GM12878 (cell line): ENCODE data around the gene DNAH11. TPM values are rescaled to one million over a fixed set of nuclear protein-coding genes. Genes with fewer than 3 reads are reported as not detected.

Experiments used
- ATAC-seq: fragments of 200-7000 bp; cut with Tn5 transposase; 3 replicates; pipeline ENCODE4 v1.9.1; 2020; ENCODE audit warnings: mild to moderate bottlenecking, moderate library complexity
- BruUV-seq: library from RNA; stranded (reverse); fragments of 400-500 nt; replicated peaks from 2 replicates; lab custom pipeline; 2021; lab: Mats Ljungman, UMichigan
- CTCF ChIA-PET: fragments of 300-600 bp; sonication (Branson Sonifier 250); formaldehyde crosslinking; extraction: SDS; loops from one replicate; lab custom pipeline; 2021; ENCODE audit warnings: inconsistent platforms; lab: Yijun Ruan, JAX
- POLR2A ChIA-PET: fragments of 350-600 bp; formaldehyde crosslinking; extraction: SDS; loops from one replicate; lab custom pipeline; 2021; ENCODE audit warnings: inconsistent platforms; lab: Charles Lee
- RAD21 ChIA-PET: fragments of 300-600 bp; sonication (Branson Sonifier 250); formaldehyde crosslinking; loops from one replicate; lab custom pipeline; 2023; ENCODE audit warnings: antibody characterized with exemption; ENCODE audit not compliant: unreplicated experiment; lab: Charles Lee
- SMC1A ChIA-PET: fragments of 300-600 bp; sonication (Branson Sonifier 250); formaldehyde crosslinking; loops from one replicate; lab custom pipeline; 2023; ENCODE audit not compliant: unreplicated experiment, uncharacterized antibody; lab: Charles Lee
- DNase-seq: peaks from one replicate; pipeline ENCODE4 v3.0.0-alpha.2; 2011; ENCODE audit warnings: low read depth, low spot score
- FAIRE-seq: peaks from 3 replicates; lab custom pipeline; 2011; peaks lifted over from hg19 to GRCh38; lab: Jason Lieb, UNC
- H2AFZ ChIP-seq: 2 replicates; pipeline ENCODE4 v1.6.0; 2011; ENCODE audit warnings: low read depth, low read length, control low read depth; ENCODE audit not compliant: control insufficient read depth
- H3K27ac ChIP-seq: 2 replicates; pipeline ENCODE4 v1.5.1; 2011; ENCODE audit warnings: control low read depth; ENCODE audit not compliant: control insufficient read depth, insufficient read depth
- H3K27me3 ChIP-seq, 2 experiments: replicated peaks in 1 of 2; 2 replicates each; pipeline versions ENCODE4 v1.6.0 to v1.6.1; 2011; ENCODE audit warnings: low read length in 1 of 2; ENCODE audit not compliant: control insufficient read depth in 2 of 2, insufficient read depth in 2 of 2
- H3K36me3 ChIP-seq, 2 experiments: 2 replicates each; pipeline ENCODE4 v1.5.1; 2011; ENCODE audit warnings: low read length in 1 of 2; ENCODE audit not compliant: control insufficient read depth in 2 of 2, insufficient read depth in 2 of 2
- H3K4me1 ChIP-seq: 2 replicates; pipeline ENCODE4 v1.6.1; 2011; ENCODE audit warnings: mild to moderate bottlenecking, low read length, moderate library complexity, mixed read lengths; ENCODE audit not compliant: control insufficient read depth, insufficient read depth
- H3K4me2 ChIP-seq: 2 replicates; pipeline ENCODE4 v1.6.0; 2011; ENCODE audit warnings: control low read depth; ENCODE audit not compliant: control insufficient read depth, insufficient read depth
- H3K4me3 ChIP-seq: fragments of 200-600 bp; sonication (generic); 2 replicates; pipeline ENCODE4 v1.5.1; 2016
- H3K79me2 ChIP-seq: 2 replicates; pipeline ENCODE4 v1.6.0; 2011; ENCODE audit warnings: low read length; ENCODE audit not compliant: control insufficient read depth, insufficient read depth
- H3K9ac ChIP-seq: 2 replicates; pipeline ENCODE4 v1.8.0; 2011; ENCODE audit warnings: low read length, control low read depth, mixed read lengths; ENCODE audit not compliant: control insufficient read depth, insufficient read depth
- H3K9me3 ChIP-seq: replicated peaks from 3 replicates; pipeline ENCODE4 v1.5.1; 2011; ENCODE audit warnings: mild to moderate bottlenecking, low read length; ENCODE audit not compliant: control insufficient read depth, insufficient read depth
- H4K20me1 ChIP-seq: 2 replicates; pipeline ENCODE4 v1.6.0; 2011; ENCODE audit not compliant: control insufficient read depth, insufficient read depth
- BCLAF1 ChIP-seq: fragments of 450-650 bp; IDR thresholded peaks from 2 replicates; pipeline ENCODE4 v1.6.1; 2017; ENCODE audit warnings: antibody characterized with exemption, mild to moderate bottlenecking, moderate library complexity
- E2F4 ChIP-seq: IDR thresholded peaks from 2 replicates; pipeline ENCODE4 v1.6.1; 2012; ENCODE audit warnings: low read depth, low read length, improper control_type of control experiment
- HDAC2 ChIP-seq: fragments of 200-600 bp; sonication (generic); IDR thresholded peaks from 2 replicates; pipeline ENCODE4 v1.6.1; 2017
- NFIC ChIP-seq: IDR thresholded peaks from 2 replicates; pipeline ENCODE4 v1.6.1; 2012; ENCODE audit warnings: low read depth, mild to moderate bottlenecking, inconsistent platforms, low read length, moderate library complexity
- NR2F1 ChIP-seq: fragments of 450-650 bp; conservative IDR thresholded peaks from 2 replicates; pipeline ENCODE4 v1.6.1; 2017; ENCODE audit warnings: mild to moderate bottlenecking
- PKNOX1 ChIP-seq: fragments of 450-650 bp; IDR thresholded peaks from 2 replicates; pipeline ENCODE4 v1.6.1; 2016; ENCODE audit warnings: mild to moderate bottlenecking
- RBBP5 ChIP-seq: fragments of 200-600 bp; sonication (generic); conservative IDR thresholded peaks from 2 replicates; pipeline ENCODE4 v1.6.1; 2016
- RFX5 ChIP-seq: IDR thresholded peaks from 2 replicates; pipeline ENCODE4 v1.6.1; 2011; ENCODE audit warnings: low read depth, low read length, improper control_type of control experiment
- SMAD1 ChIP-seq: fragments of 450-650 bp; IDR thresholded peaks from 2 replicates; pipeline ENCODE4 v1.6.1; 2018; ENCODE audit warnings: mild to moderate bottlenecking, low read depth; ENCODE audit not compliant: partially characterized antibody
- SRF ChIP-seq, 2 experiments: IDR thresholded peaks; 2 replicates each; pipeline ENCODE4 v1.6.1; 2011; ENCODE audit warnings: low read depth in 2 of 2, low read length in 2 of 2, mild to moderate bottlenecking in 1 of 2, moderate library complexity in 1 of 2
- SUPT20H ChIP-seq: IDR thresholded peaks from 2 replicates; pipeline ENCODE4 v1.6.1; 2011; ENCODE audit warnings: low read depth, mild to moderate bottlenecking, low read length, moderate library complexity, borderline replicate concordance; ENCODE audit not compliant: control insufficient read depth
- USF2 ChIP-seq: IDR thresholded peaks from 2 replicates; pipeline ENCODE4 v1.6.1; 2011; ENCODE audit warnings: low read depth, low read length, improper control_type of control experiment, borderline replicate concordance
- WGBS: methylation state at CpG from one replicate; pipeline ENCODE4 v1.1.6; 2016; ENCODE audit warnings: low lambda C conversion rate; ENCODE audit not compliant: insufficient replicate concordance, insufficient coverage; ENCODE audit errors: missing lambda C conversion rate; 5-methylcytosine and 5-hydroxymethylcytosine counted together
- in situ Hi-C: fragments of 300-500 bp; cut with MboI; formaldehyde crosslinking; loops from 9 replicates; pipeline ENCODE4 v1.14.3; 2018; ENCODE audit warnings: mixed read lengths
- intact Hi-C: fragments of 100-400 bp; cut with micrococcal nuclease; formaldehyde crosslinking; loops from one replicate; pipeline ENCODE4 v1.14.2; 2022; ENCODE audit not compliant: unreplicated experiment
- polyA plus RNA-seq, 11 experiments: library from polyadenylated mRNA; depleted of rRNA in 4 of 11; unstranded in 6 of 11; stranded (reverse) in 5 of 11; fragments of >200 nt; fragmentation: Nextera tagmentation in 4 of 11; fragmentation: Illumina TruSeq in 1 of 11; extraction: Ambion mirVana in 4 of 11; extraction: Trizol in 1 of 11; gene quantifications; 1 replicate in 1 of 11; 2 replicates in 10 of 11; pipeline versions ENCODE4 v1.2.1 to v1.2.3, GENCODE V29; 2011 to 2016; ENCODE audit warnings: inconsistent platforms in 2 of 11, missing spikeins in 2 of 11, low read depth in 1 of 11
- total RNA-seq, 4 experiments: library from RNA; depleted of rRNA in 3 of 4; stranded (reverse); fragments of >200 nt in 3 of 4; fragmentation: Illumina TruSeq in 1 of 4; extraction: Trizol in 1 of 4; gene quantifications; 2 replicates each; pipeline versions ENCODE4 v1.2.1 to v1.2.3, GENCODE V29; 2013 to 2021

DNAH11 gene
- total and polyA plus RNA-seq, 10 of the 15 experiments (the other 5 are each of a cell fraction or from before 2014, with no cell fraction given) = 0.03 to 0.56 (median 0.10) TPM

GRCh38 chr7:21887779-21888178, 344.9 kb downstream of the DNAH11 start:
- Histone ChIP-seq H3K4me2 (no peak overlapping the region), H3K27me3 (no peaks in the 10 kb centered on the region), H3K4me3 (no peak overlapping the region), H3K4me1 (no peaks in the 10 kb centered on the region), H2AFZ (no peak overlapping the region), H3K36me3 (no peaks in the 10 kb centered on the region), H4K20me1 (no peaks in the 10 kb centered on the region), H3K79me2 (no peaks in the 10 kb centered on the region), H3K27ac (no peak overlapping the region), H3K9ac (no peak overlapping the region), H3K9me3 (no peaks in the 10 kb centered on the region)
- SMC1A ChIA-PET = no interaction called here
- no peak for TF ChIP-seq SUPT20H
- no peak for TF ChIP-seq SRF (IDR thresholded peaks at IDR 0.05; ENCODE audit: low read depth in 2 of 2, low read length in 2 of 2)
- FAIRE-seq (no peak), DNase-seq (no peak), ATAC-seq (no peak)
- WGBS = 97% methylated on average over 4 of the region's 4 CpGs
- RAD21 ChIA-PET = no interaction called here
- CTCF ChIA-PET = no interaction called here
- no TSS peak for BruUV-seq
- POLR2A ChIA-PET = no interaction called here
- intact Hi-C loops (no loop called here), in situ Hi-C loops (no loop called here)

GRCh38 chr7:21891291-21891690, 348.5 kb downstream of the DNAH11 start:
- H2AFZ ChIP-seq = no peak overlapping the region
- no peak for FAIRE-seq
- BruUV-seq = no TSS peak
- no peak for ATAC-seq
- H3K9ac ChIP-seq = no peak overlapping the region
- no peak for DNase-seq
- in situ Hi-C loops = no loop called here
- no peaks in the 10 kb centered on the region for H3K9me3 ChIP-seq
- no peak overlapping the region for H3K4me2 ChIP-seq
- SMC1A ChIA-PET = no interaction called here
- H3K4me1 ChIP-seq = no peaks in the 10 kb centered on the region
- RAD21 ChIA-PET = no interaction called here
- H4K20me1 ChIP-seq = no peaks in the 10 kb centered on the region
- CTCF ChIA-PET = no interaction called here
- H3K27me3 ChIP-seq = no peaks in the 10 kb centered on the region
- intact Hi-C loops = no loop called here
- no peaks in the 10 kb centered on the region for H3K36me3 ChIP-seq
- H3K27ac ChIP-seq = no peak overlapping the region
- no peaks in the 10 kb centered on the region for H3K79me2 ChIP-seq
- POLR2A ChIA-PET = no interaction called here
- WGBS = 72% methylated on average over 3 of the region's 3 CpGs
- H3K4me3 ChIP-seq = no peak overlapping the region
- TF ChIP-seq NR2F1 (no peak), SMAD1 (no peak), E2F4 (no peak), NFIC (no peak), PKNOX1 (no peak), RBBP5 (no peak), RFX5 (no peak), HDAC2 (no peak), USF2 (no peak), BCLAF1 (no peak)
